ENCODE results near the gene RHBDD1.
A peak's percentile ranks its signal among the peaks of the same experiment; 100 is the strongest.

Gene RHBDD1

GRCh38 chr2:226888971-226889370 is 53.1 kb downstream of the RHBDD1 start:
- TF ChIP-seq, protein P1, sequence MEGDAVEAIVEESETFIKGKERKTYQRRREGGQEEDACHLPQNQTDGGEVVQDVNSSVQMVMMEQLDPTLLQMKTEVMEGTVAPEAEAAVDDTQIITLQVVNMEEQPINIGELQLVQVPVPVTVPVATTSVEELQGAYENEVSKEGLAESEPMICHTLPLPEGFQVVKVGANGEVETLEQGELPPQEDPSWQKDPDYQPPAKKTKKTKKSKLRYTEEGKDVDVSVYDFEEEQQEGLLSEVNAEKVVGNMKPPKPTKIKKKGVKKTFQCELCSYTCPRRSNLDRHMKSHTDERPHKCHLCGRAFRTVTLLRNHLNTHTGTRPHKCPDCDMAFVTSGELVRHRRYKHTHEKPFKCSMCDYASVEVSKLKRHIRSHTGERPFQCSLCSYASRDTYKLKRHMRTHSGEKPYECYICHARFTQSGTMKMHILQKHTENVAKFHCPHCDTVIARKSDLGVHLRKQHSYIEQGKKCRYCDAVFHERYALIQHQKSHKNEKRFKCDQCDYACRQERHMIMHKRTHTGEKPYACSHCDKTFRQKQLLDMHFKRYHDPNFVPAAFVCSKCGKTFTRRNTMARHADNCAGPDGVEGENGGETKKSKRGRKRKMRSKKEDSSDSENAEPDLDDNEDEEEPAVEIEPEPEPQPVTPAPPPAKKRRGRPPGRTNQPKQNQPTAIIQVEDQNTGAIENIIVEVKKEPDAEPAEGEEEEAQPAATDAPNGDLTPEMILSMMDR (conservative IDR thresholded peaks at IDR 0.05; ENCODE audit: control insufficient read depth, insufficient read depth, low read depth, low read length), result no peak
- DNase-seq (ENCODE audit: low read depth), result peak; percentile 47
- no peak overlapping the region for H3K4me3 ChIP-seq (ENCODE audit: control insufficient read depth, low read depth, low read length)

DNA sequence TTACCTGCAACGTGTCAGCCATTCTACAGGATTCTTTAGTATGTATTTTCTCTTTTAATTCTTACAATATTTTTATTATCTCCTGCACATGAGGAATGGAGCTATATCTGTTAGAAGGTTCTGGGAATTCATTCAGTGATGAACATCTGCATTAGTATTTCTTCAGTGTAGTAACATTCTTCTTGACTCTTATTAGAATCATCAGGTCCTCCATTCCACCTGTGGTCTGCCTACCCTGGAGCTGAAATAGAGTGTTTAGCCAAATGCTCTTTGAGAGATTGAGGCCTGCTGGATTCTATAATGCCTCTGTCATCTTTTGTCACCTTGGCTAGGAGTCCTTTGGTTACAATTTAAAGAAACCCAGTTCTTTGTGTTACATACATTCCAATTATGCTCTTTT is 54.4 kb downstream of the RHBDD1 start:
- TF ChIP-seq, protein P1 (conservative IDR thresholded peaks at IDR 0.05; ENCODE audit: control insufficient read depth, insufficient read depth, low read depth, low read length), result no peak
- DNase-seq (ENCODE audit: low read depth), result no peak
- H3K4me3 ChIP-seq (ENCODE audit: control insufficient read depth, low read depth, low read length), result no peak overlapping the region

DNA sequence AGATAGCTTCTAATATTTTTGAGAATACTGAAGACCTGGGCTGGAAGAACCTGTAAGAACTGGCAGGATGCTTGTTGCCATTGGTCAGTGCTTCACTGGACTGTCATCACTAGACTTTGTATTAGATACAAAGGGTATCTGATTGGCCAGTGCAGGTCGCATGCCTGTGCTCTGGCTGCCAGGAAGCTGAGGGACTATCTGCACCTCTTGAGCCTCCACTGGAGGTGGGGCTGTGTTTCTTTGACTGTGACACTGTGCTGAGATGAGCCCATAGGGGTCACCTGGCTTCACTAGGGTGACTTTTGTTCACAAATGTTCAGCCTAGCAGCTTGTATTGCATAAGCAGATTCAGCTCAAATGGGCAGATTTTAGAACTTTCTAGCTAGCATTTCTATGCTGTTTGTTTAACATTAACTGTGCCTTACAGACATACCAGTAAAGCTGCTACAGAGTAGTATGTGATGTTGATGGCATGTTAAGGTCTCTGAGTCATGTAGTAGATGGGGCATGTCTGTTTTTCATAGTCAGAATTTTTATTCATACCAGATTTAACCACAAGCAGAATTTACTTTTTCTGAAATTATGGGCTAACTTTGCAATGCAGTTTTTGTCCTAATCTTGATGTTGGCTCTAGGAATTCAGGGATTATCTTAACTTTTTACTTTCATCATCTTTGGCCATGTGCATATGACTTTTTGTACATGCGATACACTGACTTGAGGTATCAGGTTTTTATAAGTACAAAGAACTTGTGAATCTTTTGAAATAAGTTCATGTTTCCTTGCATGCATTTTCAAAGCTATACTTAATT is 56.1 kb downstream of the RHBDD1 start:
- TF ChIP-seq, protein P1 (conservative IDR thresholded peaks at IDR 0.05; ENCODE audit: control insufficient read depth, insufficient read depth, low read depth, low read length), result no peak
- peak; percentile 93 for DNase-seq (ENCODE audit: low read depth)
- H3K4me3 ChIP-seq (ENCODE audit: control insufficient read depth, low read depth, low read length), result no peak overlapping the region

DNA sequence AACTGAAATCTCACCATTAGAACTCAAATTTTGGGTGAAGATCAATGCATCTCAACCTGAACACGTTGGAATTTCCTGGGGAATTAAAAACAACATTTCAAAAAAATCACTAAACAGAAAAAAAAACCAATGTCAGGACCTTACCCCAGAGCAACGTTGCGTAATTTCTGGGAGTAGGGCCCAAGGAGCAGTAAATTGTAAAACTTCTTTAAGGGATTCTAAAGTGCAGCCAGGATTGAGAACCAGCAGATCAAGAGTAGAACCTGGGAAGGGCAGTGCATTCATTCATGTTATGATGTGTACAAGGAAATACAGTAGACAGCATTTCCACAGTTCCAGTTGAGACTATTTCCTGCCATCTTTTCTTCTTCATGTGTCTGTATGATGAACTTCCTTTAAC is 56.9 kb downstream of the RHBDD1 start:
- TF ChIP-seq, protein P1 (conservative IDR thresholded peaks at IDR 0.05; ENCODE audit: control insufficient read depth, insufficient read depth, low read depth, low read length), result no peak
- H3K4me3 ChIP-seq (ENCODE audit: control insufficient read depth, low read depth, low read length), result no peak overlapping the region
- DNase-seq (ENCODE audit: low read depth), result peak; percentile 81

GRCh38 chr2:226893216-226893615 is 57.4 kb downstream of the RHBDD1 start:
- TF ChIP-seq, protein P1 (conservative IDR thresholded peaks at IDR 0.05; ENCODE audit: control insufficient read depth, insufficient read depth, low read depth, low read length), result no peak
- no peak overlapping the region for H3K4me3 ChIP-seq (ENCODE audit: control insufficient read depth, low read depth, low read length)
- DNase-seq (ENCODE audit: low read depth), result peak; percentile 89

- H3K4me3 ChIP-seq (ENCODE audit: control insufficient read depth, low read depth, low read length), result no peak overlapping the region
- DNase-seq (ENCODE audit: low read depth), result no peak
- TF ChIP-seq, protein P1 (conservative IDR thresholded peaks at IDR 0.05; ENCODE audit: control insufficient read depth, insufficient read depth, low read depth, low read length), result no peak
Observed at GRCh38 chr2:226894752-226895151, 58.9 kb downstream of the RHBDD1 start.
